Measurements from ENCODE around the gene RAB4A.

The RAB4A gene

GRCh38 chr1:229270547-229271447 is at the start of gene RAB4A:
RAB4A (plus strand) TSS chr1:229271111; CDS start chr1:229271340, 229 bp downstream.
- peak; percentile 73 for DNase-seq

GRCh38 chr1:229222081-229222480 is 48.8 kb upstream of the RAB4A start:
- no peak for DNase-seq

- DNase-seq: no peak
Measured at GRCh38 chr1:229223498-229223897, 47.4 kb upstream of the RAB4A start.

- no peak for DNase-seq
Measured at GRCh38 chr1:229224308-229224707, 46.6 kb upstream of the RAB4A start.

GRCh38 chr1:229225331-229225782 is 45.6 kb upstream of the RAB4A start:
- no peak for DNase-seq

GRCh38 chr1:229226796-229227195 is 44.1 kb upstream of the RAB4A start:
- no peak for DNase-seq

GRCh38 chr1:229227298-229227919 is 43.5 kb upstream of the RAB4A start:
- DNase-seq: peak; percentile 81

- no peak for DNase-seq
Measured at GRCh38 chr1:229228522-229228921, 42.4 kb upstream of the RAB4A start.

- DNase-seq: no peak
Measured at GRCh38 chr1:229229137-229229720, 41.7 kb upstream of the RAB4A start.

- no peak for DNase-seq
Measured at GRCh38 chr1:229229721-229230139, 41.2 kb upstream of the RAB4A start.

GRCh38 chr1:229230140-229230892 is 40.6 kb upstream of the RAB4A start:
- DNase-seq: no peak

- no peak for DNase-seq
Measured at GRCh38 chr1:229230893-229231753, 39.8 kb upstream of the RAB4A start.

GRCh38 chr1:229231754-229232119 is 39.2 kb upstream of the RAB4A start:
- DNase-seq: no peak

- no peak for DNase-seq
Measured at GRCh38 chr1:229234870-229235472, 35.9 kb upstream of the RAB4A start.

- no peak for DNase-seq
Measured at GRCh38 chr1:229237320-229237719, 33.6 kb upstream of the RAB4A start.

- no peak for DNase-seq
Measured at GRCh38 chr1:229238231-229238630, 32.7 kb upstream of the RAB4A start.

GRCh38 chr1:229238674-229239415 is 32.1 kb upstream of the RAB4A start:
- no peak for DNase-seq

GRCh38 chr1:229240532-229240931 is 30.4 kb upstream of the RAB4A start:
- no peak for DNase-seq

GRCh38 chr1:229241390-229241789 is 29.5 kb upstream of the RAB4A start:
- DNase-seq: no peak

GRCh38 chr1:229243638-229244037 is 27.3 kb upstream of the RAB4A start:
- no peak for DNase-seq

- DNase-seq: no peak
Measured at GRCh38 chr1:229244091-229244490, 26.8 kb upstream of the RAB4A start.

Data from activated naive CD4-positive, alpha-beta T cell treated with anti-CD3 and anti-CD28 coated beads, Interleukin-2, amount 50 U/mL, for 16 hours (primary cell).